GM23248 (cell line): ENCODE data around the gene METTL14. TPM values are rescaled to one million over a fixed set of nuclear protein-coding genes. Genes with fewer than 3 reads are reported as not detected.

ENCODE experiments used
- DNase-seq: peaks from one replicate; pipeline ENCODE4 v3.0.0-alpha.2; 2015
- H2AFZ ChIP-seq: fragments of 200-600 bp; sonication (generic); 2 replicates; pipeline ENCODE4 v1.6.1; 2016; ENCODE audit warnings: antibody characterized with exemption
- H3F3A ChIP-seq: fragments of 200-600 bp; sonication (generic); 2 replicates; pipeline ENCODE4 v1.6.1; 2016; ENCODE audit warnings: mild to moderate bottlenecking, antibody characterized with exemption, mixed run types; ENCODE audit not compliant: insufficient read depth
- H3K27ac ChIP-seq: fragments of 200-600 bp; sonication (generic); 2 replicates; pipeline ENCODE4 v1.5.1; 2016; ENCODE audit warnings: mild to moderate bottlenecking
- H3K27me3 ChIP-seq: fragments of 200-600 bp; sonication (generic); replicated peaks from 2 replicates; pipeline ENCODE4 v1.6.1; 2016; ENCODE audit warnings: mild to moderate bottlenecking; ENCODE audit not compliant: insufficient read depth
- H3K36me3 ChIP-seq: fragments of 200-600 bp; sonication (generic); 2 replicates; pipeline ENCODE4 v1.6.1; 2016; ENCODE audit warnings: low read depth, mild to moderate bottlenecking
- H3K4me1 ChIP-seq: fragments of 200-600 bp; sonication (generic); 2 replicates; pipeline ENCODE4 v1.6.1; 2016; ENCODE audit warnings: mild to moderate bottlenecking; ENCODE audit not compliant: insufficient read depth
- H3K4me2 ChIP-seq: fragments of 200-600 bp; sonication (generic); one replicate; pipeline ENCODE4 v1.6.1; 2016; ENCODE audit warnings: mild to moderate bottlenecking; ENCODE audit not compliant: unreplicated experiment
- H3K4me3 ChIP-seq: fragments of 200-600 bp; sonication (generic); 2 replicates; pipeline ENCODE4 v1.5.1; 2016; ENCODE audit warnings: mild to moderate bottlenecking
- H3K79me2 ChIP-seq: fragments of 200-600 bp; sonication (generic); 2 replicates; pipeline ENCODE4 v1.6.1; 2016; ENCODE audit warnings: mild to moderate bottlenecking; ENCODE audit not compliant: insufficient read depth
- H3K9ac ChIP-seq: fragments of 200-600 bp; sonication (generic); 2 replicates; pipeline ENCODE4 v1.6.1; 2016; ENCODE audit warnings: mild to moderate bottlenecking
- H3K9me2 ChIP-seq: fragments of 200-600 bp; sonication (generic); 2 replicates; pipeline ENCODE4 v1.6.1; 2016; ENCODE audit warnings: mixed run types, mild to moderate bottlenecking, moderate library complexity; ENCODE audit not compliant: insufficient read depth
- H3K9me3 ChIP-seq: fragments of 200-600 bp; sonication (generic); one replicate; pipeline ENCODE4 v1.6.1; 2017; ENCODE audit warnings: low read depth
- H4K20me1 ChIP-seq: fragments of 200-600 bp; sonication (generic); 2 replicates; pipeline ENCODE4 v1.6.0; 2016; ENCODE audit not compliant: insufficient read depth
- EZH2 ChIP-seq: fragments of 200-600 bp; sonication (generic); IDR thresholded peaks from 2 replicates; pipeline ENCODE4 v1.6.1; 2018; ENCODE audit warnings: antibody characterized with exemption, mild to moderate bottlenecking; ENCODE audit not compliant: insufficient read depth, poor library complexity, severe bottlenecking
- EZH2phosphoT487 ChIP-seq: fragments of 200-600 bp; sonication (generic); IDR thresholded peaks from 2 replicates; pipeline ENCODE4 v1.6.1; 2018; ENCODE audit warnings: antibody characterized with exemption, moderate library complexity, mild to moderate bottlenecking, low read depth; ENCODE audit not compliant: insufficient read depth
- WGBS, 2 experiments: methylation state at CpG; one replicate each; pipeline ENCODE4 v1.1.6; 2015 to 2017; ENCODE audit warnings: low lambda C conversion rate in 2 of 2, low coverage in 1 of 2; ENCODE audit errors: missing lambda C conversion rate in 2 of 2; 5-methylcytosine and 5-hydroxymethylcytosine counted together
- in situ Hi-C: fragments of 300-500 bp; cut with MboI; formaldehyde crosslinking; loops from 2 replicates; pipeline ENCODE4 v1.15.0; 2020
- polyA plus RNA-seq: library from polyadenylated mRNA; unstranded; fragments of >200 nt; fragmentation: Nextera tagmentation; extraction: Ambion mirVana; gene quantifications from 2 replicates; pipeline ENCODE4 v1.2.1, GENCODE V29; 2016
- small RNA-seq: library from RNA; depleted of rRNA; stranded (forward); fragments of <200 nt; gene quantifications from one replicate; pipeline ENCODE3, GENCODE V24; 2014; ENCODE audit warnings: low read depth, low replicate concordance
- total RNA-seq: library from RNA; depleted of rRNA; stranded (reverse); fragments of >200 nt; shearing (Covaris generic); gene quantifications from 2 replicates; pipeline ENCODE4 v1.2.3, GENCODE V29; 2014; rRNA removed

Gene METTL14
- total and polyA plus RNA-seq, 2 experiments from 2014 or later: 21.9 to 38.9 TPM

DNA sequence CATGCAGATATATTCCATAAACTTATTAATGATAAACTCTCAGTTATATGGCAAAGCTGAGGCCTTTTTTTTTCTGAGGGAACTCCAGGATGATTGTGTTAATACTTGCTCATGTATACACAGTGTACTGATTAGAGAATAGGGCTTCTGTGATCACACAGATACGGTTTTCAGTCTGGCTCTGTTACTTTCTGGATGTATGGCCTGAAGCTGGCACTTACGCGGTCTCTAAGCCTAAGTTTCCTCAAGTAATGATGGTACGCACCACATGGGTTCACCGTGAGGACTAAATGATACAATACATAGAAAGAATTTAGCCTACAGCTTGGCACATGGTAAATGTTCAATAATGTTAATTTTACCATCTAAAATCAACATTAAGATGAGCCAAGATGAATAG lies 77.0 kb downstream of the METTL14 start:
- peaks cover 81% of the 10 kb centered on the region for H3K4me1 ChIP-seq
- no peaks in the 10 kb centered on the region for H3K9me2 ChIP-seq
- no peak for DNase-seq
- H4K20me1 ChIP-seq: no peaks in the 10 kb centered on the region
- no peak overlapping the region for H2AFZ ChIP-seq
- no peak overlapping the region for H3K4me2 ChIP-seq
- TF ChIP-seq EZH2 (no peak), EZH2phosphoT487 (no peak)
- in situ Hi-C loops: loop anchor here (25.0 kb wide), 1 partner anchor 200 kb away; no protein-coding TSS in a partner anchor
- H3K9me3 ChIP-seq: no peaks in the 10 kb centered on the region
- peaks cover 70% of the 10 kb centered on the region for H3K36me3 ChIP-seq
- H3K27me3 ChIP-seq: no peaks in the 10 kb centered on the region
- peaks cover 78% of the 10 kb centered on the region for H3K79me2 ChIP-seq
- peaks cover 52% of the 10 kb centered on the region for H3F3A ChIP-seq
- no peak overlapping the region for H3K9ac ChIP-seq
- H3K4me3 ChIP-seq: no peak overlapping the region
- WGBS, 2 experiments: 83 to 87% methylated on average over 5 of the region's 5 CpGs
- peak overlapping the region; percentile 36; the same call in 1 of the 2 replicates for H3K27ac ChIP-seq

DNA sequence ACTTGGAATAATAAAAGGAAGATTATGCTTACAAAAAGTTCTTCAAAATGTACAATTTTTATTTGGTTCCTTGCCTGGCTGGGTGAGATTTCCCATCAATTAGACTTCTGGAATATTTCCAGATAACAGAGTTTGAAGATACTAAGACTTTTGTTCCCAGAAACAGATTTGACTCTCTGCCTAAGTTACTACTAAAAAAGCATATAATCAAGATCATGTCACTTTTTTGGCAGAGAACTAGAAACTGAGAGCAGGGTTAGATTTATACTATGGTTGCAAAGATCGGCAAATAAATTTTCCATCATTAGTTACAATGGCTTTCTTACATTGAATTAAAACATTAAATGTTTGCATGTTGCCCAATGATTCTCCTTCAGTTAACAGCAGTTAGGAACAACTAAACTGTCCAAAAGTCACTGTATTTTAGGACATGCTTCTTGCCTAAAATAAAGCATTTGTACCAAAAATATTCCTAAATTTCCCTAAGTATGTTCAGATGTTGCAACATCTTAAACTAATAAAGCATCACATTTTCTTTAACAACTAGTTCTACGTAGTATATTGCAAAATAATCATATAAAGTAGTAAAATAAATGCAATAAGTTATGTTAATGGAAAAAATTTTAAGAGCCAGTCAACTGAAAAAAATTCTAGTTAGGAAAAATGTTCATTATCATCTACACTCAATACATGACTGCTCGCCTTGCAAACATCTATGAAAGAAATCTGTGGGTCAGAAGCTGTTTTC lies 77.7 kb downstream of the METTL14 start:
- peaks cover 55% of the 10 kb centered on the region for H3F3A ChIP-seq
- 53 to 56% methylated on average over 3 of the region's 3 CpGs for WGBS, 2 experiments
- H2AFZ ChIP-seq: no peak overlapping the region
- H3K4me3 ChIP-seq: no peak overlapping the region
- no peaks in the 10 kb centered on the region for H3K27me3 ChIP-seq
- peaks cover 78% of the 10 kb centered on the region for H3K79me2 ChIP-seq
- no peak overlapping the region for H3K9ac ChIP-seq
- H3K27ac ChIP-seq: peak overlapping the region; percentile 36
- DNase-seq: peak; percentile 42
- in situ Hi-C loops: loop anchor here (25.0 kb wide), 1 partner anchor 199 kb away; no protein-coding TSS in a partner anchor
- H3K9me3 ChIP-seq: no peaks in the 10 kb centered on the region
- H4K20me1 ChIP-seq: no peaks in the 10 kb centered on the region
- no peak overlapping the region for H3K4me2 ChIP-seq
- no peaks in the 10 kb centered on the region for H3K9me2 ChIP-seq
- no peak for TF ChIP-seq EZH2
- TF ChIP-seq EZH2phosphoT487: no peak
- peaks cover 70% of the 10 kb centered on the region for H3K36me3 ChIP-seq
- H3K4me1 ChIP-seq: peaks cover 74% of the 10 kb centered on the region

Small RNA genes within 50 kb of the gene (small RNA-seq; reads per million reads assigned to genes)
- gene SEPT14P4: not detected

Other genes starting within 250 kb of the METTL14 start
- gene SEC24D, start 150.7 kb downstream of the METTL14 start, total RNA-seq: 148 and 166 TPM in 2 replicates
- gene SEC24D, start 150.7 kb downstream of the METTL14 start, polyA plus RNA-seq: 131 and 136 TPM in 2 replicates
- 4.3 and 5.0 TPM in 2 replicates for gene SYNPO2, start 203.5 kb downstream of the METTL14 start, total RNA-seq
- 3.1 and 3.2 TPM in 2 replicates for gene SYNPO2, start 203.5 kb downstream of the METTL14 start, polyA plus RNA-seq